ENCODE measurements around the gene ENDOG.

The ENDOG gene

GRCh38 chr9:128800061-128800460 is 18.2 kb upstream of the ENDOG start:
- DNase-seq (ENCODE audit: low read depth), result no peak

GRCh38 chr9:128802482-128802881 is 15.8 kb upstream of the ENDOG start:
- DNase-seq (ENCODE audit: low read depth), result no peak

GRCh38 chr9:128805661-128806060 is 12.6 kb upstream of the ENDOG start:
- DNase-seq (ENCODE audit: low read depth), result no peak

GRCh38 chr9:128807827-128808226 is 10.5 kb upstream of the ENDOG start:
- no peak for DNase-seq (ENCODE audit: low read depth)

GRCh38 chr9:128808543-128808942 is 9.8 kb upstream of the ENDOG start:
- DNase-seq (ENCODE audit: low read depth), result no peak

GRCh38 chr9:128809036-128809599 is 9.2 kb upstream of the ENDOG start:
- no peak for DNase-seq (ENCODE audit: low read depth)

- DNase-seq (ENCODE audit: low read depth), result no peak
Measured at GRCh38 chr9:128809831-128810230, 8.5 kb upstream of the ENDOG start.

GRCh38 chr9:128810873-128811272 is 7.4 kb upstream of the ENDOG start:
- DNase-seq (ENCODE audit: low read depth), result no peak

GRCh38 chr9:128818839-128819715 is 777 bp downstream of the ENDOG start:
- no peak for DNase-seq (ENCODE audit: low read depth)

- peak; percentile 77 for DNase-seq (ENCODE audit: low read depth)
Measured at GRCh38 chr9:128819716-128820664, 1.7 kb downstream of the ENDOG start.

GRCh38 chr9:128820665-128821583 is 2.6 kb downstream of the ENDOG start:
- no peak for DNase-seq (ENCODE audit: low read depth)

GRCh38 chr9:128821584-128822406 is 3.5 kb downstream of the ENDOG start:
- no peak for DNase-seq (ENCODE audit: low read depth)

- no peak for DNase-seq (ENCODE audit: low read depth)
Measured at GRCh38 chr9:128822407-128823042, 4.2 kb downstream of the ENDOG start.

GRCh38 chr9:128823362-128823902 is 5.1 kb downstream of the ENDOG start:
- DNase-seq (ENCODE audit: low read depth), result no peak

GRCh38 chr9:128823903-128824406 is 5.7 kb downstream of the ENDOG start:
- no peak for DNase-seq (ENCODE audit: low read depth)

GRCh38 chr9:128824911-128825310 is 6.6 kb downstream of the ENDOG start:
- DNase-seq (ENCODE audit: low read depth), result no peak

GRCh38 chr9:128825923-128826700 is 7.8 kb downstream of the ENDOG start:
- no peak for DNase-seq (ENCODE audit: low read depth)

GRCh38 chr9:128828267-128828666 is 10.0 kb downstream of the ENDOG start:
- no peak for DNase-seq (ENCODE audit: low read depth)
